OCI-LY1 (cell line): Measurements from ENCODE around the gene ZNF467.

Source experiments
- H2AFZ ChIP-seq: fragments of 200-600 bp; sonication (generic), shearing (Covaris generic); 2 replicates; pipeline ENCODE4 v1.6.0; 2014; ENCODE audit warnings: antibody characterized with exemption, mild to moderate bottlenecking, low read length
- H3F3A ChIP-seq: fragments of 200-600 bp; sonication (generic), shearing (Covaris generic); 2 replicates; pipeline ENCODE4 v1.6.0; 2014; ENCODE audit warnings: mild to moderate bottlenecking, antibody characterized with exemption, low read length, moderate library complexity; ENCODE audit not compliant: insufficient read depth
- H3K27ac ChIP-seq: fragments of 200-600 bp; sonication (generic); 2 replicates; pipeline ENCODE4 v1.5.1; 2014; ENCODE audit warnings: low read length, mixed run types, mild to moderate bottlenecking, low read depth; ENCODE audit not compliant: poor library complexity, severe bottlenecking
- H3K27me3 ChIP-seq: fragments of 200-600 bp; sonication (generic); 2 replicates; pipeline ENCODE4 v1.6.0; 2014; ENCODE audit warnings: antibody characterized with exemption, mild to moderate bottlenecking, low read length, moderate library complexity; ENCODE audit not compliant: insufficient read depth
- H3K36me3 ChIP-seq: fragments of 200-600 bp; sonication (generic); 2 replicates; pipeline ENCODE4 v1.6.1; 2014; ENCODE audit warnings: mild to moderate bottlenecking, antibody characterized with exemption, low read length, moderate library complexity, mixed read lengths; ENCODE audit not compliant: insufficient read depth
- H3K4me1 ChIP-seq: fragments of 200-600 bp; sonication (generic); 2 replicates; pipeline ENCODE4 v1.5.1; 2014; ENCODE audit warnings: mild to moderate bottlenecking, low read length, moderate library complexity; ENCODE audit not compliant: insufficient read depth, severe bottlenecking
- H3K4me2 ChIP-seq: fragments of 200-600 bp; sonication (generic), shearing (Covaris generic); 2 replicates; pipeline ENCODE4 v1.6.1; 2014; ENCODE audit warnings: low read length
- H3K4me3 ChIP-seq: fragments of 200-600 bp; sonication (generic); 2 replicates; pipeline ENCODE4 v1.5.1; 2014; ENCODE audit warnings: low read length, low read depth, mild to moderate bottlenecking, mixed read lengths; ENCODE audit not compliant: poor library complexity, severe bottlenecking
- H3K79me2 ChIP-seq: fragments of 200-600 bp; shearing (Covaris generic); 2 replicates; pipeline ENCODE4 v1.6.1; 2016; ENCODE audit warnings: mixed run types, low read length, mixed read lengths; ENCODE audit not compliant: insufficient read depth
- H3K9ac ChIP-seq: fragments of 200-600 bp; sonication (generic), shearing (Covaris generic); 2 replicates; pipeline ENCODE4 v1.6.1; 2014; ENCODE audit warnings: mild to moderate bottlenecking, low read length, mixed read lengths
- H3K9me2 ChIP-seq: fragments of 200-600 bp; sonication (generic), shearing (Covaris generic); 2 replicates; pipeline ENCODE4 v1.6.1; 2014; ENCODE audit warnings: low read depth, mild to moderate bottlenecking, low read length, mixed read lengths
- H3K9me3 ChIP-seq: fragments of 200-600 bp; shearing (Covaris generic); 2 replicates; pipeline ENCODE4 v1.6.1; 2014; ENCODE audit warnings: low read length, mixed read lengths
- H4K20me1 ChIP-seq: fragments of 200-600 bp; sonication (generic), shearing (Covaris generic); 2 replicates; pipeline ENCODE4 v1.6.0; 2016; ENCODE audit warnings: mild to moderate bottlenecking, low read length; ENCODE audit not compliant: insufficient read depth
- EZH2 ChIP-seq: fragments of 200-600 bp; sonication (generic), shearing (Covaris generic); IDR thresholded peaks from 2 replicates; pipeline ENCODE4 v1.8.0; 2017; ENCODE audit warnings: borderline replicate concordance, mixed run types, mild to moderate bottlenecking, antibody characterized with exemption, low read length, moderate library complexity, mixed read lengths
- TF ChIP-seq, protein P1 (sequence below): fragments of 200-600 bp; sonication (generic), shearing (Covaris generic); IDR thresholded peaks from 2 replicates; pipeline ENCODE4 v1.5.1; 2017; ENCODE audit warnings: mild to moderate bottlenecking, antibody characterized with exemption, low read length, moderate library complexity, mixed read lengths

Gene ZNF467

DNA sequence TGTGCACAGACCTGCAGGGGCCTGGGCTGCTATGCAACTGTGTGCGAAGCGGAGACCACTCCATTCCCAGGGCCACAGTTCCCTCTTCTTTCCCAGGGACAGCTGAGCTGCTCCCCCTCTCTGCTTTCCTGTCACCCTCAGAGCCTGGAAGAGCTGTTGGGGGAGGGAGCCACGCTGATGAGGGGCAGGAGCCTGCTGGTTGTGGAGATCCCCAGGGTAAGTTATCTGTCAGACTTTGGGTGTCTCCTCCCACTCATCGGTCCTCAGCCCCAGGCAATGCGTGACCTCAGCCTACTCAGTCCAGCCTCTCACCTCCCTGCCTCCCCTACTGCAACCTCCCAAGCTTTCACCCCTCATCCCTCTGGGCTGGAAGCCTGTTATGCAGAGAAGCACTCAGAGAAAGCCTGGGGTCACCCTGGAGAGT, 53.5 kb downstream of the ZNF467 start:
- no peaks in the 10 kb centered on the region for H3K9me3 ChIP-seq
- H3K4me3 ChIP-seq = no peak overlapping the region
- no peaks in the 10 kb centered on the region for H4K20me1 ChIP-seq
- no peak for TF ChIP-seq EZH2
- TF ChIP-seq, protein P1, sequence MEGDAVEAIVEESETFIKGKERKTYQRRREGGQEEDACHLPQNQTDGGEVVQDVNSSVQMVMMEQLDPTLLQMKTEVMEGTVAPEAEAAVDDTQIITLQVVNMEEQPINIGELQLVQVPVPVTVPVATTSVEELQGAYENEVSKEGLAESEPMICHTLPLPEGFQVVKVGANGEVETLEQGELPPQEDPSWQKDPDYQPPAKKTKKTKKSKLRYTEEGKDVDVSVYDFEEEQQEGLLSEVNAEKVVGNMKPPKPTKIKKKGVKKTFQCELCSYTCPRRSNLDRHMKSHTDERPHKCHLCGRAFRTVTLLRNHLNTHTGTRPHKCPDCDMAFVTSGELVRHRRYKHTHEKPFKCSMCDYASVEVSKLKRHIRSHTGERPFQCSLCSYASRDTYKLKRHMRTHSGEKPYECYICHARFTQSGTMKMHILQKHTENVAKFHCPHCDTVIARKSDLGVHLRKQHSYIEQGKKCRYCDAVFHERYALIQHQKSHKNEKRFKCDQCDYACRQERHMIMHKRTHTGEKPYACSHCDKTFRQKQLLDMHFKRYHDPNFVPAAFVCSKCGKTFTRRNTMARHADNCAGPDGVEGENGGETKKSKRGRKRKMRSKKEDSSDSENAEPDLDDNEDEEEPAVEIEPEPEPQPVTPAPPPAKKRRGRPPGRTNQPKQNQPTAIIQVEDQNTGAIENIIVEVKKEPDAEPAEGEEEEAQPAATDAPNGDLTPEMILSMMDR = no peak
- no peak overlapping the region for H3K27ac ChIP-seq
- H3F3A ChIP-seq = no peaks in the 10 kb centered on the region
- no peak overlapping the region for H2AFZ ChIP-seq
- H3K36me3 ChIP-seq = peaks cover 31% of the 10 kb centered on the region; the same call in 1 of the 2 replicates
- H3K27me3 ChIP-seq = no peaks in the 10 kb centered on the region
- H3K9ac ChIP-seq = no peak overlapping the region
- peaks cover 11% of the 10 kb centered on the region for H3K4me1 ChIP-seq
- no peaks in the 10 kb centered on the region for H3K9me2 ChIP-seq
- H3K79me2 ChIP-seq = no peaks in the 10 kb centered on the region
- no peak overlapping the region for H3K4me2 ChIP-seq

DNA sequence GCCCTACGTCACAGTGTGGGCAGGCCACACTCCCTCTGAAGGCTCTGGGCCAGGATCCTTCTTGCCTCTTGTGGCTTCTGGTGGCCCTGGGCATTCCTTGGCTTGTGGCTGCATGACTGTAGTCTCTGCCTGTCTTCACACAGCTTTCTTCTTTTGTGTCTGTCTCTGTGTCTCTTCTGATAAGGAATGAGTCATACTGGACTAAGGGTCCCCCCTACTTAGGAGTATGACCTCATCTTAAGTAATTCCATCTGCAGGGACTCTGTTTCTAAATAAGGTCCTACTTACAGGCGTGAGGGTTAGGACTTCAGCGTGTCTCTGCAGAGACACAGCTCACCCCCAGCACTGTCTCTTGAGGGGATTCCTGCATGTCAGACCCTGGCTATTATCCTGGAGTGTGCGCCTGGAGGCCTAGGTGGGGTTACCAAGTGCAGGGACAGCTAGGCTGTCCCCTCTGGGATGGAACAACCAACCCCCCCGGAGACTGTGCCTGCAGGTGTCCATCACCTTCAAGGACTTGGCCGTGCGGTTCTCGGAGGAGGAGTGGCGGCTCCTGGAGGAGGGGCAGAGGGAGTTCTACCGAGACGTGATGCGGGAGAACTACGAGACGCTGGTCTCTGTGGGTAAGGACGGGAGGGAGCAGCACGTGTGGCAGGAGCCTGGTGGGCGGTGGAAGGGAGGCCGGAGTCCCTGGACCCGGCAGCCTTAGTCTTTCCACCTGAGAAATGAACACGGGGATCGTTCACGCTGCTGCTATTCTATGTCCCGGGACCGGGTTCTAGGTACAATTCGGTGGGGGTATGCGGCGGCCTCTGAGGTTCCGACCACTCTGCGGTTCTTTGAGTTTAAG, 54.1 kb downstream of the ZNF467 start:
- Histone ChIP-seq H3F3A (no peaks in the 10 kb centered on the region), H3K79me2 (no peaks in the 10 kb centered on the region), H3K9ac (no peak overlapping the region), H3K4me3 (no peak overlapping the region), H3K4me1 (peaks cover 12% of the 10 kb centered on the region), H3K9me3 (no peaks in the 10 kb centered on the region), H2AFZ (no peak overlapping the region), H3K27ac (no peak overlapping the region), H3K4me2 (no peak overlapping the region), H4K20me1 (no peaks in the 10 kb centered on the region), H3K27me3 (no peaks in the 10 kb centered on the region), H3K9me2 (no peaks in the 10 kb centered on the region), H3K36me3 (peaks cover 27% of the 10 kb centered on the region; the same call in 1 of the 2 replicates)
- TF ChIP-seq, protein P1 = no peak
- TF ChIP-seq EZH2 = no peak

DNA sequence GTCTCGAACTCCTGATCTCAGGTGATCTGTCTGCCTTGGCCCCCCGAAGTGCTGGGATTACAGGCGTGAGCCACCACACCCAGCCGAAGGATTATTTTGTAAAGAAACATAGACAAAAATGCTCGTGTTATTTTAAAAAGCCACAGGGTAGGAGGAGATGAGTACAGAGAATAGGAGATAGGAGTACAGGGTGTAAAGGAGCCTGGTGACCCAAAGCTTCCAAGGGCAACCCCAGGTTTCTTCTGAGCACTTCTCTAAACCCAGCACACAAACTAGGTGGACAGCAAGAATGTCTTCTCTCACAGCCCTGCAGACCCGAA, 54.7 kb downstream of the ZNF467 start:
- H3K27ac ChIP-seq = no peak overlapping the region
- H3K9ac ChIP-seq = no peak overlapping the region
- no peak overlapping the region for H2AFZ ChIP-seq
- peaks cover 26% of the 10 kb centered on the region; the same call in 1 of the 2 replicates for H3K36me3 ChIP-seq
- H3K4me3 ChIP-seq = no peak overlapping the region
- no peaks in the 10 kb centered on the region for H3F3A ChIP-seq
- H3K9me2 ChIP-seq = no peaks in the 10 kb centered on the region
- H3K4me2 ChIP-seq = no peak overlapping the region
- H3K27me3 ChIP-seq = no peaks in the 10 kb centered on the region
- no peaks in the 10 kb centered on the region for H3K79me2 ChIP-seq
- TF ChIP-seq EZH2 = no peak
- TF ChIP-seq, protein P1 = no peak
- no peaks in the 10 kb centered on the region for H4K20me1 ChIP-seq
- H3K9me3 ChIP-seq = no peaks in the 10 kb centered on the region
- peaks cover 14% of the 10 kb centered on the region for H3K4me1 ChIP-seq
